Fibroblast of skin of back (primary cell): ENCODE measurements around the gene PSRC1.
A peak's percentile ranks its signal among the peaks of the same experiment; 100 is the strongest.

Experiments
- DNase-seq: peaks from one replicate; pipeline ENCODE4 v3.0.0-alpha.2; 2013

PSRC1 gene

GRCh38 chr1:109256971-109257681 lies 25.8 kb downstream of the PSRC1 start:
- DNase-seq: no peak

- no peak for DNase-seq
Observed at GRCh38 chr1:109256085-109256484, 26.9 kb downstream of the PSRC1 start.

GRCh38 chr1:109255678-109256077 lies 27.3 kb downstream of the PSRC1 start:
- DNase-seq: no peak

- DNase-seq: no peak
Observed at GRCh38 chr1:109255097-109255651, 27.8 kb downstream of the PSRC1 start.

- DNase-seq: no peak
Observed at GRCh38 chr1:109254621-109255096, 28.3 kb downstream of the PSRC1 start.

- DNase-seq: peak; percentile 46
Observed at GRCh38 chr1:109253803-109254620, 28.9 kb downstream of the PSRC1 start.

- DNase-seq: peak; percentile 28
Observed at GRCh38 chr1:109252893-109253802, 29.8 kb downstream of the PSRC1 start.

- no peak for DNase-seq
Observed at GRCh38 chr1:109252167-109252892, 30.6 kb downstream of the PSRC1 start.

- DNase-seq: no peak
Observed at GRCh38 chr1:109251277-109252166, 31.4 kb downstream of the PSRC1 start.

- DNase-seq: no peak
Observed at GRCh38 chr1:109250454-109251276, 32.3 kb downstream of the PSRC1 start.

GRCh38 chr1:109249654-109250401 lies 33.1 kb downstream of the PSRC1 start:
- DNase-seq: no peak

GRCh38 chr1:109248797-109249629 lies 33.9 kb downstream of the PSRC1 start, which contains the start of gene CELSR2:
Gene CELSR2 (plus strand): TSS chr1:109249539. CDS start chr1:109250080, 541 bp downstream.
- DNase-seq: peak; percentile 67

- no peak for DNase-seq
Observed at GRCh38 chr1:109248444-109248796, 34.5 kb downstream of the PSRC1 start.

- DNase-seq: no peak
Observed at GRCh38 chr1:109247401-109248365, 35.3 kb downstream of the PSRC1 start.

GRCh38 chr1:109246141-109246551 lies 36.8 kb downstream of the PSRC1 start:
- no peak for DNase-seq

GRCh38 chr1:109243860-109244552 lies 38.9 kb downstream of the PSRC1 start:
- no peak for DNase-seq
